Immature natural killer cell (primary cell): Measurements from ENCODE around the gene EPHB3. TPM values are rescaled to one million over a fixed set of nuclear protein-coding genes. Genes with fewer than 3 reads are reported as not detected.

Experiments used
- DNase-seq, 3 donors: peaks; one replicate each; pipeline ENCODE4 v3.0.0; 2022; ENCODE audit warnings: mixed read lengths in 1 of 3
- H3K27ac Mint-ChIP-seq, 6 donors: one replicate each; pipeline ENCODE4 v1.8.0; 2020; ENCODE audit warnings: mixed read lengths in 6 of 6, mild to moderate bottlenecking in 5 of 6, inconsistent platforms in 4 of 6, moderate library complexity in 3 of 6
- H3K27me3 Mint-ChIP-seq, 3 donors: one replicate each; pipeline ENCODE4 v1.8.0; 2020 to 2021; ENCODE audit warnings: low read depth in 3 of 3, mild to moderate bottlenecking in 3 of 3, mixed read lengths in 3 of 3, moderate library complexity in 3 of 3, inconsistent platforms in 1 of 3
- H3K36me3 Mint-ChIP-seq, 3 donors: one replicate each; pipeline ENCODE4 v1.8.0; 2020; ENCODE audit warnings: mixed read lengths in 3 of 3, inconsistent platforms in 2 of 3, mild to moderate bottlenecking in 2 of 3
- H3K4me1 Mint-ChIP-seq, 2 donors: one replicate each; pipeline ENCODE4 v1.8.0; 2020; ENCODE audit warnings: inconsistent platforms in 2 of 2, mild to moderate bottlenecking in 2 of 2, mixed read lengths in 2 of 2, moderate library complexity in 1 of 2
- H3K4me3 Mint-ChIP-seq, 5 donors: one replicate each; pipeline ENCODE4 v1.8.0; 2020; ENCODE audit warnings: mild to moderate bottlenecking in 5 of 5, mixed read lengths in 5 of 5, inconsistent platforms in 3 of 5, moderate library complexity in 3 of 5
- H3K9me3 Mint-ChIP-seq, 6 donors: one replicate each; pipeline ENCODE4 v1.8.0; 2020; ENCODE audit warnings: mild to moderate bottlenecking in 6 of 6, mixed read lengths in 6 of 6, inconsistent platforms in 4 of 6, moderate library complexity in 3 of 6
- polyA plus RNA-seq, 3 donors: library from polyadenylated mRNA; unstranded; fragments of 300-500 nt; fragmentation: Illumina TruSeq; gene quantifications; one replicate each; pipeline ENCODE4 v1.2.3, GENCODE V29; 2021

The EPHB3 gene
- polyA plus RNA-seq, 3 donors from 2014 or later = 3.0 TPM; not detected in 2

- H3K9me3 Mint-ChIP-seq = no peaks in the 10 kb centered on the region
- H3K4me1 Mint-ChIP-seq = peaks cover 2 to 6% of the 10 kb centered on the region in 2 donors
- H3K27ac Mint-ChIP-seq = no peak overlapping the region
- no peak for DNase-seq
- peaks cover 10 to 17% (median 13%) of the 10 kb centered on the region in 3 donors for H3K27me3 Mint-ChIP-seq
- H3K4me3 Mint-ChIP-seq = no peak overlapping the region
- H3K36me3 Mint-ChIP-seq = no peaks in the 10 kb centered on the region
Observed at GRCh38 chr3:184572633-184573270, 11.2 kb downstream of the EPHB3 start.

- Mint-ChIP-seq H3K4me1 (no peaks in the 10 kb centered on the region), H3K9me3 (no peaks in the 10 kb centered on the region), H3K27me3 (peaks cover 7 to 14% (median 8%) of the 10 kb centered on the region in 3 donors), H3K4me3 (no peak overlapping the region), H3K36me3 (no peaks in the 10 kb centered on the region), H3K27ac (no peak overlapping the region)
- no peak for DNase-seq
Observed at GRCh38 chr3:184574515-184575417, 13.2 kb downstream of the EPHB3 start.

GRCh38 chr3:184575701-184576100 lies 14.1 kb downstream of the EPHB3 start:
- Mint-ChIP-seq H3K9me3 (no peaks in the 10 kb centered on the region), H3K27me3 (peaks cover 4 to 14% (median 5%) of the 10 kb centered on the region in 3 donors), H3K27ac (no peak overlapping the region), H3K4me1 (no peaks in the 10 kb centered on the region), H3K4me3 (no peak overlapping the region), H3K36me3 (no peaks in the 10 kb centered on the region)
- no peak for DNase-seq

DNA sequence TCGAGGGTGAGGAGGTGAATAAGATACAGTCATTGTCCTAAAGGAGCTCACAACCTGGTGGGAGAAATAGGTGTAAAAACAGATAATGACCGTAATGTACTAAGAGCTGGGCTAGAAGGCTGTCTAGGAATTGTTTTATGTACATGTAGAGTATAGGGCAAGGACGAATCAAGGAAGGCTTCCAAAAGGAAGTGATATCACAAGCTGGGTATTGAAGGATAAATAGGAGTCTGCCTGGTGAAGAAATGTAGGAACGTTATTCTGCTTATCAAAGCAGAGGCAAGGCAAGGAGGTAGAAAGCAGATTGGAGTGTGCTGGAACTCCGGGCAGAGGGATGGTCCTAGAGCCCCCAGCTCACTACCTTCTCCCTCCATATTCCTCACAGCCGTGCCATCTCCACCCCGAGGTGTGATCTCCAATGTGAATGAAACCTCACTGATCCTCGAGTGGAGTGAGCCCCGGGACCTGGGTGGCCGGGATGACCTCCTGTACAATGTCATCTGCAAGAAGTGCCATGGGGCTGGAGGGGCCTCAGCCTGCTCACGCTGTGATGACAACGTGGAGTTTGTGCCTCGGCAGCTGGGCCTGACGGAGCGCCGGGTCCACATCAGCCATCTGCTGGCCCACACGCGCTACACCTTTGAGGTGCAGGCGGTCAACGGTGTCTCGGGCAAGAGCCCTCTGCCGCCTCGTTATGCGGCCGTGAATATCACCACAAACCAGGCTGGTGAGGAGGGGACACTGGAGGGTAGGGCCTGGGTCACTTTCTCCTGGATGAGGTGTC lies 15.1 kb downstream of the EPHB3 start:
- Mint-ChIP-seq H3K4me3 (no peak overlapping the region), H3K27me3 (peaks cover 0 to 10% (median 5%) of the 10 kb centered on the region in 3 donors), H3K36me3 (no peaks in the 10 kb centered on the region), H3K9me3 (no peaks in the 10 kb centered on the region), H3K27ac (no peak overlapping the region), H3K4me1 (no peaks in the 10 kb centered on the region)
- no peak for DNase-seq

DNA sequence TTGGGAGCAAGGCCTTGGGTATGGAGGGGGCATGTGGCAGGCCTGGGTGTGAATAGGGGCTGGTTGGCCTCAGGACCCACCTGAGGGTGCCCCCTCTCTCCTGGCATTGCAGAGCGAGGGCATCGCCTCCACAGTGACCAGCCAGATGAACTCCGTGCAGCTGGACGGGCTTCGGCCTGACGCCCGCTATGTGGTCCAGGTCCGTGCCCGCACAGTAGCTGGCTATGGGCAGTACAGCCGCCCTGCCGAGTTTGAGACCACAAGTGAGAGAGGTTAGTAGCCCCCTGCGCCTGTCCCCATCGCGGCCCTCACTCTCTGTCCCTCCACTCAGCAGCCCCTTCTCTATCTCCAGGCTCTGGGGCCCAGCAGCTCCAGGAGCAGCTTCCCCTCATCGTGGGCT lies 16.0 kb downstream of the EPHB3 start:
- H3K36me3 Mint-ChIP-seq = no peaks in the 10 kb centered on the region
- peaks cover 2 to 6% (median 3%) of the 10 kb centered on the region in 3 donors for H3K27me3 Mint-ChIP-seq
- DNase-seq = no peak
- H3K4me3 Mint-ChIP-seq = no peak overlapping the region
- H3K4me1 Mint-ChIP-seq = peaks cover 0 to under 1% of the 10 kb centered on the region in 2 donors
- H3K27ac Mint-ChIP-seq = no peak overlapping the region
- no peaks in the 10 kb centered on the region for H3K9me3 Mint-ChIP-seq

GRCh38 chr3:184578218-184578617 lies 16.6 kb downstream of the EPHB3 start:
- peaks cover 4 to 9% (median 6%) of the 10 kb centered on the region in 3 donors for H3K27me3 Mint-ChIP-seq
- no peak overlapping the region for H3K27ac Mint-ChIP-seq
- H3K9me3 Mint-ChIP-seq = no peaks in the 10 kb centered on the region
- no peak for DNase-seq
- H3K36me3 Mint-ChIP-seq = no peaks in the 10 kb centered on the region
- no peak overlapping the region for H3K4me3 Mint-ChIP-seq
- H3K4me1 Mint-ChIP-seq = peaks cover 4 to 6% of the 10 kb centered on the region in 2 donors

- no peak for DNase-seq
- Mint-ChIP-seq H3K36me3 (no peaks in the 10 kb centered on the region), H3K27ac (no peak overlapping the region), H3K9me3 (no peaks in the 10 kb centered on the region), H3K4me1 (peaks cover 4 to 6% of the 10 kb centered on the region in 2 donors), H3K27me3 (peaks cover 4 to 9% (median 6%) of the 10 kb centered on the region in 3 donors), H3K4me3 (no peak overlapping the region)
Observed at GRCh38 chr3:184578822-184579221, 17.2 kb downstream of the EPHB3 start.

GRCh38 chr3:184579513-184579912 lies 17.9 kb downstream of the EPHB3 start:
- H3K9me3 Mint-ChIP-seq = no peaks in the 10 kb centered on the region
- peaks cover 4 to 6% of the 10 kb centered on the region in 2 donors for H3K4me1 Mint-ChIP-seq
- no peak overlapping the region for H3K4me3 Mint-ChIP-seq
- H3K27me3 Mint-ChIP-seq = peaks cover 4 to 9% (median 8%) of the 10 kb centered on the region in 3 donors
- H3K27ac Mint-ChIP-seq = no peak overlapping the region
- no peak for DNase-seq
- H3K36me3 Mint-ChIP-seq = no peaks in the 10 kb centered on the region

- no peaks in the 10 kb centered on the region for H3K9me3 Mint-ChIP-seq
- H3K36me3 Mint-ChIP-seq = no peaks in the 10 kb centered on the region
- no peak overlapping the region for H3K4me3 Mint-ChIP-seq
- peaks cover 4 to 6% of the 10 kb centered on the region in 2 donors for H3K4me1 Mint-ChIP-seq
- DNase-seq = no peak
- peaks cover 6 to 9% (median 8%) of the 10 kb centered on the region in 3 donors for H3K27me3 Mint-ChIP-seq
- no peak overlapping the region for H3K27ac Mint-ChIP-seq
Observed at GRCh38 chr3:184580376-184580775, 18.8 kb downstream of the EPHB3 start.

GRCh38 chr3:184581331-184581855 lies 19.8 kb downstream of the EPHB3 start:
- Mint-ChIP-seq H3K4me1 (peaks cover 4 to 6% of the 10 kb centered on the region in 2 donors), H3K27ac (no peak overlapping the region)

DNA sequence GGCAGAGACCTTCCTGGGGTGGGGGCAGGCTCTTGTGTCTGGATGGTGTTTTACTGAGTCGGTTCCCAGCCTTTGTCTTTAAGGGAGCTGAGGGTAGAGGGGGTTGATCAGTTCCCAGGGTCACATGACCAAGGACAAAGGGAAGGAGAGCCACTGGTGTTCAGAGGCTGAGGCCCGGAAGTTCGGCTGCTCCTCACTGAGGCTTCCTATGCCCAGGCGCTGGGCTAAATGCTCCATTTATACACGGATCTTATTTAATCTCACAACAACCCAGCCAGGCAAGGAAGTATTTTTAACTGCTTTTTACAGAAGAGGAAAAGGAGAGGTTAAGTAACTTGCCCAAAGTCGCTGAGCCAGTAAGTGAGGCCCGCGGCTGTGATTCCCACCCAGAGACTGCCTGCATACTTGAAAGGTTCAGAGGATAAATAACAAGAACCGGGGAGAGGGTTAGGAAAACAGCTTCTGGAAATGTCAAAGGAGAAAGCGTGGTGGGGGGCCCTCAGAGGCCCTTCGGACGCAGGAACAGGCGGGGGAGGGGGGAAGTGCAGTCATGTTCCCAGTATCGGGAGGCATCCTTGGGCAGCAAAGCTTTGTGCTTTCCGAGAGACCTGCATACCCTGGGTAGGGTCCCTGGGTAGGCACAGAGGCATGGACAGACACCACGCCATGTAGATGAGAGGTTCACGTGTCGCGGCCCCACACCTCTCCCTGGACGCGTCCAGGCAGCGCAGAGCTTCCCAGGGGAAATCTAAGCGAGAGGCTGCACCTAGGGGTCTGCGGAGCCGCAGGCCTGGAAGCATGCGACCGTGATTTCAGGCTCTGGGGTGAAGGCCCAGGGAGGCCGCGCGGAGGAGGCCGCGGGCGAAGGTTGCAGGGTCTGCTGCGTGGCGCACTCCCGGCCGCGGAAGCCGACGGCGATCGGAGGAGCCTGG lies 21.3 kb downstream of the EPHB3 start:
- peaks cover 4 to 6% of the 10 kb centered on the region in 2 donors for H3K4me1 Mint-ChIP-seq

More at GRCh38 chr3:184581331-184581855, 19.8 kb downstream of the EPHB3 start:
- Mint-ChIP-seq H3K36me3 (no peaks in the 10 kb centered on the region), H3K9me3 (no peaks in the 10 kb centered on the region), H3K4me3 (no peak overlapping the region), H3K27me3 (peaks cover 6 to 9% (median 9%) of the 10 kb centered on the region in 3 donors)
- DNase-seq = no peak

DNA sequence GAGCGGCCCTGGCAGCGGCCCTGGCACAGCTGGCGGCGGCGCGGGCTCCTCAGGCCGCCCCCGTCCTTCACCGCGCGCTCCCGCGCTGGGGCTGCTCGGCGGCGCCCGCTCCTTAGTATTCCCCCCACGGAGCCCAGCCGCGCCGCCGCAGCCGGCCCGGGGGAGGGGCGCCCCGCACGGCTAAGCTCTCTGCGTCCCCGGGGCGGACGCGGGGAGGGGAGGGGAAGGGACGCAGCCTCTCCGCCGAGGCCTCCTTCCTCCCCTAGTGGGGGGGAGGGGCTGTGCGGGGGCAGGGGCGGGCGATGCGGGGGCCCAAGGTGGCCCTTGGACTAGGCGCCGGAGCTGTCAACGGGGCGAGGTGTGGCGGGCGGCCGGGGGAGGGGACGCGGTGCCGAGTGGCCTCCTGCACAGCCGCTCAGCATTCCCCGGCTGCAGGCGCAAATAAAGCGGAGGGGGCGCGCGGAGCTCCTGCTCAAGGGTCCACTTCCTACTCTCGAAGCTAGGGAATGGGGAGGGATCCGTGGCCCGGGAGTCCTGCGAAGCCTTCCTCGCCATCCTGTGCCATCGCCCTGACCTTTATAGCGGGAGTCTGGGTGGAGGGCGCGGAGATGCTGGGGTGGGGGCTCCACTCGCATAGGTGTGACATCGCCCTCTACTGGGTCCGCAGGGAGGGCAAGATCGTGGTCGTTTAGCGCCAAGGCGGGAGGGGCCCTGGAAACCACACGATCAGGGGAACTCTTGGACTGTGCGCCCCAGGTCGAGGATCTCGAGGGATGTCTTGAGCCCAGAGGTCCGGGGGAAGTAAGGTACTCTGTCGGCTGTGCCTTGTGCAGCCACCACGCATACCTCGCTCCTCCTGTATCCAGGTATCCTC lies 22.2 kb downstream of the EPHB3 start:
- H3K36me3 Mint-ChIP-seq = no peaks in the 10 kb centered on the region
- H3K9me3 Mint-ChIP-seq = no peaks in the 10 kb centered on the region
- DNase-seq = no peak
- no peak overlapping the region for H3K27ac Mint-ChIP-seq
- H3K4me3 Mint-ChIP-seq = peak overlapping the region in 2 of 5 donors; percentile 1 to 21
- H3K27me3 Mint-ChIP-seq = peaks cover 6 to 12% (median 8%) of the 10 kb centered on the region in 3 donors
- peaks cover 4 to 6% of the 10 kb centered on the region in 2 donors for H3K4me1 Mint-ChIP-seq

More for the DNA sequence above, 21.3 kb downstream of the EPHB3 start:
- Mint-ChIP-seq H3K36me3 (no peaks in the 10 kb centered on the region), H3K9me3 (no peaks in the 10 kb centered on the region), H3K4me3 (peak overlapping the region in 4 of 5 donors; percentile 4 to 42 (median 26)), H3K27me3 (peaks cover 8 to 12% (median 8%) of the 10 kb centered on the region in 3 donors), H3K27ac (no peak overlapping the region)
- DNase-seq = no peak
